HepG2 (cell line): ENCODE data around the gene ARF6. TPM values are rescaled to one million over a fixed set of nuclear protein-coding genes. Genes with fewer than 3 reads are reported as not detected.

Source experiments
- AHDC1 ChIP-seq: sonication (generic); formaldehyde crosslinking; IDR thresholded peaks from 2 replicates; pipeline ENCODE4 v1.5.1; 2020; ENCODE audit warnings: mild to moderate bottlenecking, missing genetic modification reagents, borderline replicate concordance
- ETV6 ChIP-seq: sonication (generic); formaldehyde crosslinking; conservative IDR thresholded peaks from 2 replicates; pipeline ENCODE4 v1.4.0; 2020; ENCODE audit warnings: missing genetic modification reagents
- MXD1 ChIP-seq: sonication (generic); formaldehyde crosslinking; IDR thresholded peaks from 2 replicates; pipeline ENCODE4 v1.4.0; 2020; ENCODE audit warnings: mild to moderate bottlenecking, missing genetic modification reagents
- NCOA1 ChIP-seq: sonication (generic); formaldehyde crosslinking; IDR thresholded peaks from 2 replicates; pipeline ENCODE4 v1.9.0; 2021; ENCODE audit warnings: missing genetic modification reagents
- SRSF1 ChIP-seq: fragments of 200-400 bp; formaldehyde crosslinking; optimal IDR thresholded peaks from 2 replicates; pipeline ENCODE3; 2017; ENCODE audit warnings: mild to moderate bottlenecking, low read depth, low read length, moderate library complexity
- ZNF619 ChIP-seq: sonication (generic); formaldehyde crosslinking; IDR thresholded peaks from 2 replicates; pipeline ENCODE4 v1.4.0; 2020; ENCODE audit warnings: mild to moderate bottlenecking, missing genetic modification reagents
- ZNF674 ChIP-seq: sonication (generic); formaldehyde crosslinking; IDR thresholded peaks from 2 replicates; pipeline ENCODE4 v1.5.0; 2020; ENCODE audit warnings: low read depth, mild to moderate bottlenecking, missing genetic modification reagents
- ZNF704 ChIP-seq: sonication (generic); formaldehyde crosslinking; IDR thresholded peaks from 2 replicates; pipeline ENCODE4 v1.8.1; 2023; ENCODE audit warnings: mild to moderate bottlenecking, inconsistent platforms, moderate library complexity, missing genetic modification reagents, borderline replicate concordance
- polyA plus RNA-seq, 8 experiments: library from polyadenylated mRNA; depleted of rRNA in 3 of 8; stranded (reverse) in 7 of 8; unstranded in 1 of 8; fragments of >200 nt; fragmentation: Illumina TruSeq in 4 of 8; extraction: Trizol in 4 of 8; gene quantifications; 2 replicates each; pipeline versions ENCODE4 v1.2.1 to v1.2.3, GENCODE V29; 2011 to 2016; ENCODE audit warnings: low read depth in 4 of 8, missing spikeins in 1 of 8, mixed read lengths in 1 of 8; ENCODE audit not compliant: insufficient read depth in 1 of 8
- total RNA-seq, 5 experiments: library from RNA; depleted of rRNA; stranded (reverse); fragments of >200 nt; fragmentation: Illumina TruSeq; extraction: Trizol; gene quantifications; 2 replicates each; pipeline ENCODE4 v1.2.3, GENCODE V29; 2016; ENCODE audit warnings: low read depth in 1 of 5
- TF ChIP-seq, protein P1 (sequence below): sonication (generic); formaldehyde crosslinking; IDR thresholded peaks from 2 replicates; pipeline ENCODE4 v1.4.0; 2020; ENCODE audit warnings: missing genetic modification reagents
- TF ChIP-seq, protein P2 (sequence below), 2 experiments: sonication (generic) in 1 of 2; formaldehyde crosslinking in 1 of 2; IDR thresholded peaks; 2 replicates each; pipeline versions ENCODE4 v1.5.1 to v1.6.1; 2011 to 2020; ENCODE audit warnings: borderline replicate concordance in 1 of 2, low read depth in 1 of 2, low read length in 1 of 2, mild to moderate bottlenecking in 1 of 2, missing genetic modification reagents in 1 of 2, moderate library complexity in 1 of 2

The ARF6 gene
- total and polyA plus RNA-seq, 2 of the 13 experiments (the other 11 are each of a cell fraction or from before 2014, with no cell fraction given), result 12.7 to 31.9 TPM

DNA sequence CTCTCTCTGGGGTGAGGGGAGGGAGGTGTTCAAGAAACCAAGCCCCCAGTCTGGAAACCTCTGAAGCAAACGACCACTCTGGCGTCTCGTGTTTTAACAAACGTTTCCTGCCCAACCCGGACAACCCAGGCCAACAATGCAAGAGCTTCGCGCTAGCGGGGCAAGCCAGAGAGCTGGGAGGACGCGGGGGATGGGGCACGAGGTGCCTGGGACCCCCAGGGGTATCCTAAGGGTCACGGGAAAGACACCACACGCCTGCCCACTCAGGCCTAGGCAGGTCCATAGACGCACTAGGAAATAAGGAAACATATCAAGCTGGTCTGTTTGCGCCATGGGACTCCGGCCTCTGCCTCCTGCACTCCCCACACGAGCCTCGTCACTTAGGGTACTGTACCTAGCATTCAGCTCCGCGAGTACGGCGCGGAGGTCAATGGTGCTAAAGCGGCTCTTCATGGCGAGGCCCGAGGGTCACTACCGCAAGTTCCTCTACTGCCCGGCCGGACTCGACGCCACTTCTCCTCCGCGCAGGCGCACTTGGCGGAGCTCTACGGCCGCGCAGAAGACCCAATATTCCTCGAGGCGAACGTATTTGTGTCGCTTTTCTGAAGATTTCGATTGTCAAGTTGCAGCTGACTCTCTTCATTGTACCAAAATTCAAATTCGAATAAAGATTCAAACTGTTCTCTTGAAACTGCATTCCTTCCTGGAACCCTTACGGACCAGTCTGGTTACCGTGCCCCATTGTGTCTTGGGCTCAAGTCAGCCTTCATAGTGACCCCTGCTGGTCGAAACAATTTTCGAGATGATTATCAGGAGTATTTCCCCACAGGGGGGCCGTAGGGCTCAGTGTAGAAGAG lies 40.4 kb upstream of the ARF6 start, which contains the start of gene NEMF (continued):
- TF ChIP-seq, protein P1, sequence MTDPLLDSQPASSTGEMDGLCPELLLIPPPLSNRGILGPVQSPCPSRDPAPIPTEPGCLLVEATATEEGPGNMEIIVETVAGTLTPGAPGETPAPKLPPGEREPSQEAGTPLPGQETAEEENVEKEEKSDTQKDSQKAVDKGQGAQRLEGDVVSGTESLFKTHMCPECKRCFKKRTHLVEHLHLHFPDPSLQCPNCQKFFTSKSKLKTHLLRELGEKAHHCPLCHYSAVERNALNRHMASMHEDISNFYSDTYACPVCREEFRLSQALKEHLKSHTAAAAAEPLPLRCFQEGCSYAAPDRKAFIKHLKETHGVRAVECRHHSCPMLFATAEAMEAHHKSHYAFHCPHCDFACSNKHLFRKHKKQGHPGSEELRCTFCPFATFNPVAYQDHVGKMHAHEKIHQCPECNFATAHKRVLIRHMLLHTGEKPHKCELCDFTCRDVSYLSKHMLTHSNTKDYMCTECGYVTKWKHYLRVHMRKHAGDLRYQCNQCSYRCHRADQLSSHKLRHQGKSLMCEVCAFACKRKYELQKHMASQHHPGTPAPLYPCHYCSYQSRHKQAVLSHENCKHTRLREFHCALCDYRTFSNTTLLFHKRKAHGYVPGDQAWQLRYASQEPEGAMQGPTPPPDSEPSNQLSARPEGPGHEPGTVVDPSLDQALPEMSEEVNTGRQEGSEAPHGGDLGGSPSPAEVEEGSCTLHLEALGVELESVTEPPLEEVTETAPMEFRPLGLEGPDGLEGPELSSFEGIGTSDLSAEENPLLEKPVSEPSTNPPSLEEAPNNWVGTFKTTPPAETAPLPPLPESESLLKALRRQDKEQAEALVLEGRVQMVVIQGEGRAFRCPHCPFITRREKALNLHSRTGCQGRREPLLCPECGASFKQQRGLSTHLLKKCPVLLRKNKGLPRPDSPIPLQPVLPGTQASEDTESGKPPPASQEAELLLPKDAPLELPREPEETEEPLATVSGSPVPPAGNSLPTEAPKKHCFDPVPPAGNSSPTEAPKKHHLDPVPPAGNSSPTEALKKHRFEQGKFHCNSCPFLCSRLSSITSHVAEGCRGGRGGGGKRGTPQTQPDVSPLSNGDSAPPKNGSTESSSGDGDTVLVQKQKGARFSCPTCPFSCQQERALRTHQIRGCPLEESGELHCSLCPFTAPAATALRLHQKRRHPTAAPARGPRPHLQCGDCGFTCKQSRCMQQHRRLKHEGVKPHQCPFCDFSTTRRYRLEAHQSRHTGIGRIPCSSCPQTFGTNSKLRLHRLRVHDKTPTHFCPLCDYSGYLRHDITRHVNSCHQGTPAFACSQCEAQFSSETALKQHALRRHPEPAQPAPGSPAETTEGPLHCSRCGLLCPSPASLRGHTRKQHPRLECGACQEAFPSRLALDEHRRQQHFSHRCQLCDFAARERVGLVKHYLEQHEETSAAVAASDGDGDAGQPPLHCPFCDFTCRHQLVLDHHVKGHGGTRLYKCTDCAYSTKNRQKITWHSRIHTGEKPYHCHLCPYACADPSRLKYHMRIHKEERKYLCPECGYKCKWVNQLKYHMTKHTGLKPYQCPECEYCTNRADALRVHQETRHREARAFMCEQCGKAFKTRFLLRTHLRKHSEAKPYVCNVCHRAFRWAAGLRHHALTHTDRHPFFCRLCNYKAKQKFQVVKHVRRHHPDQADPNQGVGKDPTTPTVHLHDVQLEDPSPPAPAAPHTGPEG (CRISPR knock-in tag), result peak; percentile 81
- TF ChIP-seq AHDC1 (CRISPR knock-in tag) (peak; percentile 64; the same call in 1 of the 2 replicates), ZNF619 (CRISPR knock-in tag) (peak; percentile 82), NCOA1 (CRISPR knock-in tag) (0 out of 2 replicates have a peak, but pooled peaks have one; percentile 58), ZNF674 (CRISPR knock-in tag) (0 out of 2 replicates have a peak, but pooled peaks have one; percentile 79), ETV6 (CRISPR knock-in tag) (peak; percentile 59; the same call in 1 of the 2 replicates), MXD1 (CRISPR knock-in tag) (peak; percentile 71), SRSF1 (no peak), ZNF704 (CRISPR knock-in tag) (no peak; the same call in 1 of the 2 replicates)
- TF ChIP-seq, protein P2, sequence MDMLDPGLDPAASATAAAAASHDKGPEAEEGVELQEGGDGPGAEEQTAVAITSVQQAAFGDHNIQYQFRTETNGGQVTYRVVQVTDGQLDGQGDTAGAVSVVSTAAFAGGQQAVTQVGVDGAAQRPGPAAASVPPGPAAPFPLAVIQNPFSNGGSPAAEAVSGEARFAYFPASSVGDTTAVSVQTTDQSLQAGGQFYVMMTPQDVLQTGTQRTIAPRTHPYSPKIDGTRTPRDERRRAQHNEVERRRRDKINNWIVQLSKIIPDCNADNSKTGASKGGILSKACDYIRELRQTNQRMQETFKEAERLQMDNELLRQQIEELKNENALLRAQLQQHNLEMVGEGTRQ (IDR thresholded peaks at IDR 0.05; ENCODE audit: low read depth, low read length), result no peak
- TF ChIP-seq, protein P2 (CRISPR knock-in tag; IDR thresholded peaks at IDR 0.05; ENCODE audit: borderline replicate concordance), result 0 out of 2 replicates have a peak, but pooled peaks have one; percentile 15
